T-helper 1 cell treated with Interleukin-12 subunit alpha and Interleukin-12 subunit beta and Interleukin-4 antibody, amounts not matched to agents 30 μg/mL and 1 μg/mL, for 36 hours (primary cell): ENCODE data around the gene KCNK5.

Experiments
- H3K27ac Mint-ChIP-seq: one replicate; pipeline ENCODE4 v1.8.0; 2021; ENCODE audit warnings: mild to moderate bottlenecking, mixed read lengths
- H3K27me3 Mint-ChIP-seq: one replicate; pipeline ENCODE4 v1.8.0; 2021; ENCODE audit warnings: low read depth, mixed read lengths
- H3K36me3 Mint-ChIP-seq: one replicate; pipeline ENCODE4 v1.8.0; 2021; ENCODE audit warnings: low read depth, mixed read lengths
- H3K4me1 Mint-ChIP-seq: one replicate; pipeline ENCODE4 v1.8.0; 2021; ENCODE audit warnings: low read depth, mixed read lengths
- H3K4me3 Mint-ChIP-seq: one replicate; pipeline ENCODE4 v1.8.0; 2021; ENCODE audit warnings: mild to moderate bottlenecking, moderate library complexity, mixed read lengths
- H3K9me3 Mint-ChIP-seq: one replicate; pipeline ENCODE4 v1.8.0; 2021; ENCODE audit warnings: mixed read lengths

Gene KCNK5

GRCh38 chr6:39202166-39202565, 27.1 kb downstream of the KCNK5 start:
- no peak overlapping the region for H3K27ac Mint-ChIP-seq

GRCh38 chr6:39200498-39201020, 28.7 kb downstream of the KCNK5 start:
- Mint-ChIP-seq H3K27ac (no peak overlapping the region), H3K36me3 (no peaks in the 10 kb centered on the region), H3K9me3 (no peaks in the 10 kb centered on the region), H3K27me3 (no peaks in the 10 kb centered on the region), H3K4me1 (peaks cover 14% of the 10 kb centered on the region), H3K4me3 (no peak overlapping the region)

More at GRCh38 chr6:39202166-39202565, 27.1 kb downstream of the KCNK5 start:
- Mint-ChIP-seq H3K9me3 (no peaks in the 10 kb centered on the region), H3K4me1 (peaks cover 22% of the 10 kb centered on the region), H3K4me3 (no peak overlapping the region), H3K36me3 (no peaks in the 10 kb centered on the region), H3K27me3 (no peaks in the 10 kb centered on the region)

DNA sequence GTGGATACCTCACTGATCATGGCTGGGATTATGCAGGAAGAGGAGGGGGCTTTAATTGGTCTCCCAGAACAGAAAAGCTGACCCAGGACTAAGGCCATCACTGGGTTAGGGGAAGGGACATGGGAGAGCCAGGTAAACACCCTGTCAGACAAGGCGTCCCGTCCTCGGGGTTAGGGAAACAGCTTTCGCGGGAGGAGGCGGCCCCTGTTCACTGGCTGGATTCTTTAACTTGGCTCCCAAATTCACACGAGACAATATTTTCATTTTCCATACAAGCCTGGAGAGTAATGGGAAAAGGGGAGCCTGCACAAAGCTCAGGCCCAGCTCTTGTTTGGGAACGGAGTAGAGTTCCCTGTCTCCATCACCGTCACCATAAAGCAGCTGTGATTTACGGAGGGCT, 29.3 kb downstream of the KCNK5 start:
- peaks cover 12% of the 10 kb centered on the region for H3K4me1 Mint-ChIP-seq
- H3K36me3 Mint-ChIP-seq: peaks cover under 1% of the 10 kb centered on the region
- no peak overlapping the region for H3K4me3 Mint-ChIP-seq
- no peaks in the 10 kb centered on the region for H3K9me3 Mint-ChIP-seq
- no peaks in the 10 kb centered on the region for H3K27me3 Mint-ChIP-seq
- H3K27ac Mint-ChIP-seq: no peak overlapping the region

DNA sequence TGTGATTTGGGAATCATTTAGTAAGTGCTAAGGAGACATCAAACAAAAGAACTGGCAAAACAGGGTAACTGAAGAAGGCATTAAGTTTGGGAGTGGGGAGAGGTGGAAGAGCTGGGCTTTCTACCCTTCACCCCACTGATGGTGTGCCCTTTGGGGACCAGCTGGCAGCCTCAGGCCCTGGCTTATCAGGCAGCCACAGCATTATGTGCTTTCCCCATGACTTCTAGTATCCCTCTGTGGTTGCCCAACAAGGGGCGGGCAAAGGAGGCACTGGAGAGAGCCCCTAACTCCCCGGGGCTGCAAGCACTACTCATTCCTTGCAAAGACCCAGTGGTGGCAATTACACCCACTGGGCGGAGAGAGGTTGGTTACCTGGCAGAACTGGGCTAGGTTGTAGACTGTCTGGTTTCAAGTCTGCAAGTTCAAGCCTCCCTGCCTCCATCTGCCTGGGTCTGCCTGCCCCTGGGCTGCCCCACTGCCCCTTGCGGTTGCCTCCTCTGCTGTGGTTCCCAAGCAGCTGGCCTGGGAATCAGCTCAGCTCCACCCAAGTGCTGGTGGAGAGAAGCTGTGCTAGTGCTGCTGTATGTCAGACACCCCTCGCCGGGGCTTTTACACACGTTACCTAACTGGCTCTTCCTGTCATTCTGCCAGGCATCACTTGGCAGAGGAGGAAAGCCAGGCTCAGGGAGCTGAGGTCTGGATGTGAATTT, 29.9 kb downstream of the KCNK5 start:
- no peak overlapping the region for H3K27ac Mint-ChIP-seq
- H3K36me3 Mint-ChIP-seq: peaks cover 6% of the 10 kb centered on the region
- no peaks in the 10 kb centered on the region for H3K9me3 Mint-ChIP-seq
- H3K27me3 Mint-ChIP-seq: no peaks in the 10 kb centered on the region
- peaks cover 10% of the 10 kb centered on the region for H3K4me1 Mint-ChIP-seq
- no peak overlapping the region for H3K4me3 Mint-ChIP-seq

- H3K4me3 Mint-ChIP-seq: no peak overlapping the region
- H3K36me3 Mint-ChIP-seq: peaks cover 11% of the 10 kb centered on the region
Measured at GRCh38 chr6:39198528-39198927, 30.7 kb downstream of the KCNK5 start.

DNA sequence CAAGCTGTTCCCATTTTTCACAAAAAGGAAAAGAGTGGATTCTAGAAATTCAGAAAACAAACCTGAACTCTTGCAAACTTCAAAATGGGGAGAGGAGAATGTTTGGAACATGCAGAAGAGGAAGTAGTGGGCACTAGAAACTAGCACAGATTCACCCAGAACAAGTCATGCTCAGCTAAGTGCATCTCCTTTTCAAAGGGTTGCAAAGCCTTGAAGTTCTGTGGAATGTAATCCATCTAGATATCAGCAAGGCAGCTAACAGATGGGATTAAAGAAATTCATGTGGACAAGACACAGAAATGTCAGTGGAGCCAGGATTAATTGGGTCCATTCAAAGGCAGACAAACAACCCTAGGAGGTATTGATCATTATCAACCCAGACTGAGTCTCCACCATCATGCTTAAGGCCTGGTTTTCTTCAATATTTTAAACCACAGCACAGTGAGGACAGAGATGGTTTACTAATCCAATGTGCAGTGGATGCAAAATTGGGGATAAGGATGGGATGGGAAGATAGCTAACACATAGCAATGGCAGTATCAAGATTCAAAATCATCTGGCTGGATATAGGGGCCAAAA, 31.3 kb downstream of the KCNK5 start:
- H3K4me3 Mint-ChIP-seq: no peak overlapping the region
- no peaks in the 10 kb centered on the region for H3K27me3 Mint-ChIP-seq
- no peak overlapping the region for H3K27ac Mint-ChIP-seq
- no peaks in the 10 kb centered on the region for H3K9me3 Mint-ChIP-seq
- peaks cover 6% of the 10 kb centered on the region for H3K4me1 Mint-ChIP-seq
- peaks cover 11% of the 10 kb centered on the region for H3K36me3 Mint-ChIP-seq

More at GRCh38 chr6:39198528-39198927, 30.7 kb downstream of the KCNK5 start:
- Mint-ChIP-seq H3K27ac (no peak overlapping the region), H3K27me3 (no peaks in the 10 kb centered on the region), H3K4me1 (peaks cover 6% of the 10 kb centered on the region), H3K9me3 (no peaks in the 10 kb centered on the region)

GRCh38 chr6:39197521-39197920, 31.8 kb downstream of the KCNK5 start:
- Mint-ChIP-seq H3K9me3 (no peaks in the 10 kb centered on the region), H3K27ac (no peak overlapping the region), H3K27me3 (no peaks in the 10 kb centered on the region), H3K4me3 (no peak overlapping the region), H3K4me1 (peaks cover 5% of the 10 kb centered on the region), H3K36me3 (peaks cover 13% of the 10 kb centered on the region)

DNA sequence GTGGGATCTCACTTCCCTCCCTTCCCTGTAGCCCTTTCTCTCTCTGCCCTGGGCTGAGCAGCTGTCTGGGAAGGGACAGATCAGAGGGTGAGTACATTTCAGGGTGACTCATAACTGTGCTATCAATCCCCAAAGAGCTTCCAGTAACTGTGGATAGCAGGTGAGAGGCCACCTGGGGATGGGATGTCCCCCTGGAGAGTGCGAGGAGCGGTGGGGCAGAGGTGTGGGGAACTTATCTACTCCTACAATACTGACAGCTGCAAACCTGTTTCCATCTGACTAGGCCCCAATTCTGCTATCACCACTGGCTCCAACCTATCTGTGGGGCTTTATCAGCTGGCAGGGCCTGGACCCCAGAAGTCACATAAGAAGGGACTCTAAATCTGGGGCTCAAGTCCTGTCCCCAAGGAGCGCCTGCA, 32.6 kb downstream of the KCNK5 start:
- Mint-ChIP-seq H3K27ac (peak overlapping the region; percentile 39), H3K27me3 (no peaks in the 10 kb centered on the region), H3K9me3 (no peaks in the 10 kb centered on the region), H3K4me3 (no peak overlapping the region), H3K4me1 (peaks cover 5% of the 10 kb centered on the region), H3K36me3 (peaks cover 14% of the 10 kb centered on the region)

DNA sequence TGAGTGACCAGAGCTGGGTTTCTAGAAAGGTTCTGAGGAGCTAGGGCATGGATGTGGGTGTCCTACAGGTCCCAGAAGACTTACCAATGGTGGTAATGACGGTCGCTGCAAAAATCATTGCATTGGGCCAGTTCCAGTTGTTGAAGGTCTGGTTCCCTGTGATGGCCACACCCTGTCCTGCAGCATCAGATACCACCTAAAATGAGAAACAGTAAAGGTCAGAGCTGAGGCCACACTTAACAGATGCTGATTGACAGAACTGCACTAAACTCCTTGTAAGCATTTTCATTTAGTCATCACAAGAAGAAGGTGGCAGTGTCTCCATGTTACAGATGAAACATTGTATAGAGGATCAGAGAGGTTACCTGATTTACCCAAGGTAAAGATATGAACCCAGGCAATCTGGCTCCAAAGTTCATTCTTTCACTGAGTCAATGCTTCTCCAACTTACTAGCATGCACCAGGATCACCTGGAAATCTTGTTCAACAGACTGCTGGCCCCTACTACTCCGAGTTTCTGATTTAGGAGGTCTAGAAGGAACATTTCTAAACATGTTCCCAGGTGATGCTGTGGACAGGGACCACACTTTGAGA, 33.4 kb downstream of the KCNK5 start:
- Mint-ChIP-seq H3K36me3 (peaks cover 14% of the 10 kb centered on the region), H3K4me1 (peaks cover 5% of the 10 kb centered on the region), H3K27ac (no peak overlapping the region), H3K4me3 (no peak overlapping the region), H3K27me3 (no peaks in the 10 kb centered on the region), H3K9me3 (no peaks in the 10 kb centered on the region)

DNA sequence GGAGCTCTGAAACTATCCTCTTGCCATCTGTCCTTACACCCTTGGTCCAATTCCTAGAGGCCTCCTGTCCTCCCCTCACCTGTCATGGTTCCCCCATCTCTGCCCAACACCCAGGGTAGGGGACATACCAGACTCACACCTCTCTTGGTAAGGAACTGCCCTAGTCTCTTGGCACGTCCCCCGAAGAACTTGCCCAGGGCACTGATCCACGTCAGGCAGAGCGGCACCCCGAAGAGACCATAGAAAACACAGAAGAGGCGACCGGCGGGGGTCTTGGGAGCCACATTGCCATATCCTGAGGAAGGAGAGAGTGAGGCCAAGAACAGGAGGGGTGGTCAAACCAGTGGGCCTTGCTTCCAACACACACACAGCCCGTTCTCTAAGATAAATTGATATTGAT, 34.8 kb downstream of the KCNK5 start:
- Mint-ChIP-seq H3K4me3 (no peak overlapping the region), H3K27ac (peak overlapping the region; percentile 22), H3K36me3 (peaks cover 14% of the 10 kb centered on the region), H3K4me1 (peaks cover 5% of the 10 kb centered on the region), H3K27me3 (no peaks in the 10 kb centered on the region), H3K9me3 (no peaks in the 10 kb centered on the region)

DNA sequence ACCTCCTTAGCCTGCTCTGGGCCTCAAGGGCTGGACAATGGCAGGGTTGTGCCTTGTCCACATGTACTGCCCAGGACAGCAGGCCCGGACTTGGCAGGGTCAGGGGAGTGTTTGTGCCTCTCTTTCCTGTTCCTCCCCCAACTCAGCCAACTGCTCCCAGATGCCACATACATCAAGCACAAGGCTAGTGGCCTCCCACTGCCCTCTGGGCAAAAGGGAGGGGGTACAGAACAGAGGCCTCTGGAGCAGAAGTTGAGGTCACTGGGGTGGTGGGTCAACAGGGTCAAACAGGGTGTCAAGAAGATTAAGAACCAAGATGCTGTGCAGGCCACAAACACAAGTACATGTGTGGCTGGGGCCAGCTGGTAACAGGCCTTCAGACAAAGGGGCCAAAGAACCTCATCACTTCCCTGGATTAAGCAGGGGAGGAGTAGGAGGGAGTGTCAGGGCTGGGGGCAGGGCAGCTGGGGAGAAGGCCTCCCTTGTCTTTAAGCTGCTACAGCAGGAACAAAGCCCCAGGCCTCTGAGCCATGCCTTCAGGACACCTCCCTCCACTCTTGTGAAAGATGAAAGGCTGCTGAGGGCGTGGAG, 36.0 kb downstream of the KCNK5 start:
- Mint-ChIP-seq H3K9me3 (no peaks in the 10 kb centered on the region), H3K4me3 (no peak overlapping the region), H3K36me3 (peaks cover 23% of the 10 kb centered on the region)

GRCh38 chr6:39192736-39193135, 36.5 kb downstream of the KCNK5 start:
- Mint-ChIP-seq H3K27me3 (no peaks in the 10 kb centered on the region), H3K27ac (no peak overlapping the region), H3K9me3 (no peaks in the 10 kb centered on the region), H3K4me1 (peaks cover 14% of the 10 kb centered on the region), H3K4me3 (no peak overlapping the region), H3K36me3 (peaks cover 23% of the 10 kb centered on the region)

More for the DNA sequence above, 36.0 kb downstream of the KCNK5 start:
- Mint-ChIP-seq H3K27ac (no peak overlapping the region), H3K27me3 (no peaks in the 10 kb centered on the region), H3K4me1 (peaks cover 13% of the 10 kb centered on the region)

- H3K27ac Mint-ChIP-seq: no peak overlapping the region
- no peak overlapping the region for H3K4me3 Mint-ChIP-seq
- H3K36me3 Mint-ChIP-seq: peaks cover 23% of the 10 kb centered on the region
- no peaks in the 10 kb centered on the region for H3K9me3 Mint-ChIP-seq
- H3K4me1 Mint-ChIP-seq: peaks cover 12% of the 10 kb centered on the region
- no peaks in the 10 kb centered on the region for H3K27me3 Mint-ChIP-seq
Measured at GRCh38 chr6:39191236-39191930, 37.9 kb downstream of the KCNK5 start.

DNA sequence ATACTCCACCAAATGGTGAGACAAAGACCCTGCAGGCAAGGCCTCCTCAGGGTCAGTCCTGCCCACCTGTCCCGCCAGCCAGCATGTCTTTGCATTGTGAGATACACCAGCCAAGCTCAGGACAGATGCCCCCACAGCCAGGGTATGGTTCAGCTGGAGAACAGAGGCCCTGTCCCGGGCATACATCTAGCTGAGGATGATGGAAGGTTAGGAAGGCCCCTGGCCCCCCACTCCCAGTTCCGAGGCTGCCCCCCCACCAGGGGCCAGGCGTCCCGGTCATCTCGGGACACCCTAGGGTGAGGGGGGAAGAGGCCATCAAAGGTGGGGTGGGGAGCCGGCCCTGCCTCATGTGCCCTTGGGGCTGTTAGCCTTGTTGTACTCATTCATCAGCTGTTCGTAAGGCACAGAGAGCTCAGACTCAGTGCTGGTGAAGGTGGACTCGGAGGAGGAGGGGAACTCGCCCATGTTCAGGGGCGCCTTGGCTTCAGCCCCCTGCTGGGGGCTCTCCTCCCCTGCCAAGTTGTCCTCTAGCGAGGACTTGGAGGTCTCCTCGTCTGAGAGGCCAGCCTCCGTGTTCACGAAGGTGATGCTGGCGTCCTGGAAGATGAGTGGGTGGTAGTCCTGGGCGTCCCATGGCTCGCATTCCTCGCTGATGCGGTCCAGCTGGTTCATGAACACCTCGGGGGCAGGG, 38.6 kb downstream of the KCNK5 start:
- Mint-ChIP-seq H3K27me3 (no peaks in the 10 kb centered on the region), H3K9me3 (no peaks in the 10 kb centered on the region), H3K4me1 (peaks cover 12% of the 10 kb centered on the region), H3K4me3 (no peak overlapping the region), H3K27ac (no peak overlapping the region), H3K36me3 (peaks cover 23% of the 10 kb centered on the region)
